ENCODE measurements around the gene TRIM71. TPM values are rescaled to one million over a fixed set of nuclear protein-coding genes. Genes with fewer than 3 reads are reported as not detected.
A peak's percentile ranks its signal among the peaks of the same experiment; 100 is the strongest.

Gene TRIM71
- total RNA-seq, 4 donors from 2014 or later, result not detected

- Histone ChIP-seq H3K27me3 (peaks cover 0 to 24% of the 10 kb centered on the region in 2 donors), H3K4me3 (no peak overlapping the region), H3K27ac (no peak overlapping the region), H3K4me1 (peaks cover 0 to 20% (median 10%) of the 10 kb centered on the region in 4 donors), H3K9me3 (no peaks in the 10 kb centered on the region), H3K36me3 (no peaks in the 10 kb centered on the region)
- DNase-seq, result no peak
- TF ChIP-seq, protein P1, sequence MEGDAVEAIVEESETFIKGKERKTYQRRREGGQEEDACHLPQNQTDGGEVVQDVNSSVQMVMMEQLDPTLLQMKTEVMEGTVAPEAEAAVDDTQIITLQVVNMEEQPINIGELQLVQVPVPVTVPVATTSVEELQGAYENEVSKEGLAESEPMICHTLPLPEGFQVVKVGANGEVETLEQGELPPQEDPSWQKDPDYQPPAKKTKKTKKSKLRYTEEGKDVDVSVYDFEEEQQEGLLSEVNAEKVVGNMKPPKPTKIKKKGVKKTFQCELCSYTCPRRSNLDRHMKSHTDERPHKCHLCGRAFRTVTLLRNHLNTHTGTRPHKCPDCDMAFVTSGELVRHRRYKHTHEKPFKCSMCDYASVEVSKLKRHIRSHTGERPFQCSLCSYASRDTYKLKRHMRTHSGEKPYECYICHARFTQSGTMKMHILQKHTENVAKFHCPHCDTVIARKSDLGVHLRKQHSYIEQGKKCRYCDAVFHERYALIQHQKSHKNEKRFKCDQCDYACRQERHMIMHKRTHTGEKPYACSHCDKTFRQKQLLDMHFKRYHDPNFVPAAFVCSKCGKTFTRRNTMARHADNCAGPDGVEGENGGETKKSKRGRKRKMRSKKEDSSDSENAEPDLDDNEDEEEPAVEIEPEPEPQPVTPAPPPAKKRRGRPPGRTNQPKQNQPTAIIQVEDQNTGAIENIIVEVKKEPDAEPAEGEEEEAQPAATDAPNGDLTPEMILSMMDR (IDR thresholded peaks at IDR 0.05), result no peak
- no peak for TF ChIP-seq POLR2A (IDR thresholded peaks at IDR 0.05)
Observed at GRCh38 chr3:32813180-32813579, 4.6 kb upstream of the TRIM71 start.

DNA sequence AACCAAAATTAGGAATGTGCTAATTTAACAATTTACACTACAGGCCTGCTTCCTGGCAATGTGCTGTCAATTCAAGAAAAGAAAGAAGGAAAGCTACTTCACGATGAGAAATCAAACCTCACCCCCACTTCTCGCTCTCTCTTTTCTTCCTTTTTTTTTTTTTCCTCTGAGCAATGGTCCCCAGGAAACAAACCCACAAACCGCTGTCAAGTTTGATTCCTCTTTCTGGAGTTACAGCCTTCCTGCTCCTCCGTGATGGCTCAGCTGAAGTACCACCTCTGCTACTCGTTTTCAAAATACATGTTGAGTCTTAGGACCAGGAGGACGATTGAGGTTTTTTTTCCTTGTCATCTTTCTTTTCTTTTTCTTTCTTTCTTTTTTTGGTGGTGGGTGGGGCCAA is 3.4 kb upstream of the TRIM71 start:
- Histone ChIP-seq H3K27me3 (peaks cover 0 to 35% of the 10 kb centered on the region in 2 donors), H3K36me3 (no peaks in the 10 kb centered on the region), H3K4me1 (peaks cover 0 to 26% (median 13%) of the 10 kb centered on the region in 4 donors), H3K9me3 (no peaks in the 10 kb centered on the region), H3K4me3 (no peak overlapping the region), H3K27ac (no peak overlapping the region)
- TF ChIP-seq, protein P1 (IDR thresholded peaks at IDR 0.05), result no peak
- TF ChIP-seq POLR2A (IDR thresholded peaks at IDR 0.05), result no peak
- no peak for DNase-seq

DNA sequence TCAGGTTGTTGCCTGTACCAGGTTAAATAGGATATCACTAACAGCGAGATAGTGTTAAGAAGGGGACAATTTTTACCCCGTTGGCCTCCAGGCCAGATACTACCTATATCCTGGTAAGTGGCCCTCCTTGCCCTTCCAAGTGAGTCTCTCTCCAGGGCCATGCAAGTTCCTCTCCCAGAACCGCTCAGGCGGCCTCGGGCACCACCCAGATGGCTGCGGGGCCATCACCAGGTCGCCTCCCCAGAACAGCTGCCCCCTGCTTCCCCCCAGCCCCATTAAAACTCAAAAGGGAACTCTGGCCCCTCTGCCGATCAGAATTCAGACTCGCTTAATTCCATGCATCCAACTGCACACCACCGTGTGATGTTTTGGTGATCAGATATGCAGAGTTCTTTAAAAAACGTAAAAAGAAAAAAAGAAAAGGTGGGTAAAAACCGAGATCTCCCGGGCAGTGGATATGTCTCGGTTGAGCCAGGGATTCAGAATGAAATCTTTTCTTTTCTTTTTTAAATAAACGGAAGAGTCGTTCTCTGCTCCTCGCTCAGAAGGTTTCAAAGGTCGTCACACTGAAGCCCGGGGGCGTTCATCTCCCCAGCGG is 1.9 kb upstream of the TRIM71 start:
- H3K27me3 ChIP-seq, result peaks cover 0 to 43% of the 10 kb centered on the region in 2 donors
- H3K4me3 ChIP-seq, result peak overlapping the region in 3 of 4 donors; percentile 29 to 44 (median 35)
- H3K4me1 ChIP-seq, result peaks cover 0 to 26% (median 13%) of the 10 kb centered on the region in 4 donors
- no peaks in the 10 kb centered on the region for H3K36me3 ChIP-seq
- H3K9me3 ChIP-seq, result no peaks in the 10 kb centered on the region
- no peak for DNase-seq
- H3K27ac ChIP-seq, result no peak overlapping the region
- TF ChIP-seq, protein P1 (IDR thresholded peaks at IDR 0.05), result no peak
- TF ChIP-seq POLR2A (IDR thresholded peaks at IDR 0.05), result no peak

DNA sequence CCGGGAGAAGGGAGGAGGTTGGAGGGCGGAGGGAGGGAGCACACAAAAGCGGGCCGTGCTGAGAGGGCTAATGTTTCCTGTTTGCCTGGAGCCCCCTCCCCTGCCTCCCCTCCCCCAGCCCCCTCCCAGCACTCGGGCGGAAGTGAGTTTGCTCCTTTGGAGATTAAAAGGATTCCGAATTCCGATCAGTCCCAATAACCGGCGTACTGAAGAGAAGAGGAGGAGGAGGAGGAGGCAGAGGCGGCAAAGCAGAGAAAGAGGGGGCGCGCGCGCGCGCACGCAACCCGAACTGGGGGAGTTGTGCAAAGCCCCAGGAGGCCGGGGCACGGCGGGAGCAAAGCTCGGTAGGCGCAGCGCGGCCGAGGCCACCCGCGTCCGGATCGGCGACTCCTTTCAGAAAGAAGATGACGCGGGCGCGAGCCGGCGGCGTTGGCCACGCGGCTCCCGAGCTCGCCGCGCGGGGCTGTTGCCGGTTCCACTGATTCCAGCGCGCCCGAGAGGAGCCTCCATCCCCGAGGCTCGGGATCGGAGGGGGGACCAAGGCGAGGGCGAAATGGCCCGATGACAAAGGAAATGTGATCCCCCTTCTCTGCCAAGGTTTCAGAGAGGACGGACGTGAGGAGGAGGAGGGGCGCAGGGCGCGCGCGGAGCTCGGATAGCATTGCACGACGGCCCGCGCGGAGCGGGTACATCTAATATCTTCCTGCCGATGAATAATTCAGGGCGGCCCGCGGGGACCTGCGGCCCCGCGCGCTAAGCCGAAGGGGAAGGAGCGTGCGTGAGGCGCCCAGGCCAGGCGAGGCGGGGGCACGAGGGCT is 1.1 kb upstream of the TRIM71 start:
- Histone ChIP-seq H3K27ac (no peak overlapping the region), H3K4me3 (peak overlapping the region; percentile 5 to 44 (median 32)), H3K27me3 (peaks cover 0 to 43% of the 10 kb centered on the region in 2 donors), H3K36me3 (no peaks in the 10 kb centered on the region), H3K4me1 (peaks cover 0 to 26% (median 13%) of the 10 kb centered on the region in 4 donors), H3K9me3 (no peaks in the 10 kb centered on the region)
- peak in 1 of 3 donors; percentile 24 for DNase-seq
- TF ChIP-seq, protein P1 (IDR thresholded peaks at IDR 0.05), result no peak
- no peak for TF ChIP-seq POLR2A (IDR thresholded peaks at IDR 0.05)

- H3K27ac ChIP-seq, result no peak overlapping the region
- no peak for DNase-seq
- no peaks in the 10 kb centered on the region for H3K36me3 ChIP-seq
- H3K4me3 ChIP-seq, result peak overlapping the region; percentile 5 to 44 (median 32)
- H3K9me3 ChIP-seq, result no peaks in the 10 kb centered on the region
- H3K27me3 ChIP-seq, result peaks cover 0 to 43% of the 10 kb centered on the region in 2 donors
- TF ChIP-seq, protein P1 (IDR thresholded peaks at IDR 0.05), result no peak
- no peak for TF ChIP-seq POLR2A (IDR thresholded peaks at IDR 0.05)
- H3K4me1 ChIP-seq, result peaks cover 0 to 26% (median 13%) of the 10 kb centered on the region in 4 donors
Observed at GRCh38 chr3:32817257-32817557, 590 bp upstream of the TRIM71 start.

All from Peyer's patch (tissue), 4 donors.